ENCODE results near the gene ANTXR1.

Gene ANTXR1

DNA sequence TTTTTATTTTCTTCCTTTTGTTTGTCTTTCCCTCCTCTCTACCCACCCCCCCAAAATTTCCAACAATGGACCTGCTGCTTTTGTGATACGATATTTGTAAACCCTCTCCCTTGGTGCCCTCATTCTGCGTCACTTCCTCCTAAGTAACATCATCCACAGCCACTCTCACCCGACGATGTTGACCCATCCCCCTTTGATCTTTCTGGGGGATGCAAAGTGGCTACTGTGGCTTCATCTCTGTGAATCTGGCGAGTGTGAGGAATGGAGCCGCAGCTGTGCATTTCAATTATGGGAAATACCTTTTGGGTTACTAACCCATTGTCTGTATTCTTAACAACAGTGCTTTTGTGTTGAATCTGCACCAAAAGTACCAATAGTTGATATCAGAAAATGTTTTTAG lies 19.4 kb downstream of the ANTXR1 start:
- H3K4me3 ChIP-seq (ENCODE audit: low read length), result no peak overlapping the region
- no peak for DNase-seq (ENCODE audit: low read depth)
- TF ChIP-seq, protein P1, sequence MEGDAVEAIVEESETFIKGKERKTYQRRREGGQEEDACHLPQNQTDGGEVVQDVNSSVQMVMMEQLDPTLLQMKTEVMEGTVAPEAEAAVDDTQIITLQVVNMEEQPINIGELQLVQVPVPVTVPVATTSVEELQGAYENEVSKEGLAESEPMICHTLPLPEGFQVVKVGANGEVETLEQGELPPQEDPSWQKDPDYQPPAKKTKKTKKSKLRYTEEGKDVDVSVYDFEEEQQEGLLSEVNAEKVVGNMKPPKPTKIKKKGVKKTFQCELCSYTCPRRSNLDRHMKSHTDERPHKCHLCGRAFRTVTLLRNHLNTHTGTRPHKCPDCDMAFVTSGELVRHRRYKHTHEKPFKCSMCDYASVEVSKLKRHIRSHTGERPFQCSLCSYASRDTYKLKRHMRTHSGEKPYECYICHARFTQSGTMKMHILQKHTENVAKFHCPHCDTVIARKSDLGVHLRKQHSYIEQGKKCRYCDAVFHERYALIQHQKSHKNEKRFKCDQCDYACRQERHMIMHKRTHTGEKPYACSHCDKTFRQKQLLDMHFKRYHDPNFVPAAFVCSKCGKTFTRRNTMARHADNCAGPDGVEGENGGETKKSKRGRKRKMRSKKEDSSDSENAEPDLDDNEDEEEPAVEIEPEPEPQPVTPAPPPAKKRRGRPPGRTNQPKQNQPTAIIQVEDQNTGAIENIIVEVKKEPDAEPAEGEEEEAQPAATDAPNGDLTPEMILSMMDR (conservative IDR thresholded peaks at IDR 0.05; ENCODE audit: low read depth, low read length), result no peak

DNA sequence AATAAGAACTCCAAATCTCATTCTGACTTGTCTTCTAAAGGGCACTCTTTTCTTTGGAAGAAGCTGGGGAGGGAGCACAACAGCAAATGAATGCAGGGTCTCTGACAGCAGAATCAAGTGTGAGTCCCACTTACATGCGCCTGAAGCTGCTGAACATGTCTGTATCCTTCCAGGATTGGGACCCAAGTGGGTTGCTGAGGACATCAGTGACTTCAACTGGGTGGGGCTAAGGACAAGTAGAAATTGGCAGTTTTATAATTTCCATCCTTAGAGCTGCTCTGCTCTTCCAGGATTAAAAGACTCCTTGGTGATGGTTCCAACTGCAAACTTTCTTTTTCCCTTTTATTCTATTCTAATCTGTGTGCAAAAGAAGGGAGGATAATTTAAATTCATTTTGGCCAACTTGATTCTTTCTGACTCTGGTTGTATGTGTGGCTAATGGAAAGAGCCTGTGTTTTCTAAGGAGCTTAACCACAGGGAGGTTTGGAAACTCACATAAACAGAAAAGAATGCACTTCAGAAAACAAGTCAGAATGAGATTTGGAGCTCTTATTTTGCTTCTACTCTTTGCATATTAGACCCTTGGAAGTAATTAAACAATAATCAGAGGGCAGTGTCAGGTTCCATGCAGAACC lies 20.6 kb downstream of the ANTXR1 start:
- TF ChIP-seq, protein P1 (conservative IDR thresholded peaks at IDR 0.05; ENCODE audit: low read depth, low read length), result no peak
- no peak overlapping the region for H3K4me3 ChIP-seq (ENCODE audit: low read length)
- DNase-seq (ENCODE audit: low read depth), result no peak

DNA sequence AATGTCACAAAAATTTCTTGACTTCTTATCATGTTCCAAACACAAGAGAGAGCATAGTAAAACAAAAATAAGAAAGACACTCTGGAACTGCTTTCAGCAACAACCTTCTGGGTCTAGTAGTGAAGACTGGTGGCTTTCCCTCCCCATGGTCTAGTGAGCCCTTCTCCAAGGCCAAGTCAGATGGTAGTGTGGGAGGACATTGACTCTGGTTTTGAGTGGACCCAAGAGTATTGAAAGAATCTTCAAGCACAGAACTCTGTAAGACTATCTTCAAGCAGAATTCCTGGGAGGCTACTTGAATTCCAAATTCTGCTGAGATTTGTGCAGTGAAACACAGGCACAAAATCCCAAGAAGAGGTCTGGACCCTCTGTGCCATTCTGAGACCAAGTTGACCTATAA lies 21.1 kb downstream of the ANTXR1 start:
- DNase-seq (ENCODE audit: low read depth), result no peak
- TF ChIP-seq, protein P1 (conservative IDR thresholded peaks at IDR 0.05; ENCODE audit: low read depth, low read length), result no peak
- no peak overlapping the region for H3K4me3 ChIP-seq (ENCODE audit: low read length)

DNA sequence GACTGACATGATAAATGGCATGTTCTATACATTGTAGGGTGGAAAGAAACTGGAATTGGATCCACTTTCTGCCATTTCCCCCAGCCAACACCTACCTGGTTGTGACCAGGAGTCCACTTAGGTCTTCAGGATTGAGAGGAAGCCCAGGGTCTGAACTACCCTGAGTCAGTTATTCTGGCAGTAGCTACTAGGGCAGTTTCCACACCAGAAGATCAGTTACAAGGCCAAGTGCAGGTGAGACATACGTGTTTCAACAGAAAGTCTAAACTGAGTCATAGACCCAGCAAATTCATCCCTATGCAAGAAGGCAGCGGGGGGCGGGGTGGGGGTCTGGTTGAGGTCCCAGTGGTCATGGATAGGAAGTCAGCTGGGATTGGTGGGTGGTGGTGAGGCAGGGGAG lies 21.9 kb downstream of the ANTXR1 start:
- no peak overlapping the region for H3K4me3 ChIP-seq (ENCODE audit: low read length)
- TF ChIP-seq, protein P1 (conservative IDR thresholded peaks at IDR 0.05; ENCODE audit: low read depth, low read length), result no peak
- DNase-seq (ENCODE audit: low read depth), result no peak

DNA sequence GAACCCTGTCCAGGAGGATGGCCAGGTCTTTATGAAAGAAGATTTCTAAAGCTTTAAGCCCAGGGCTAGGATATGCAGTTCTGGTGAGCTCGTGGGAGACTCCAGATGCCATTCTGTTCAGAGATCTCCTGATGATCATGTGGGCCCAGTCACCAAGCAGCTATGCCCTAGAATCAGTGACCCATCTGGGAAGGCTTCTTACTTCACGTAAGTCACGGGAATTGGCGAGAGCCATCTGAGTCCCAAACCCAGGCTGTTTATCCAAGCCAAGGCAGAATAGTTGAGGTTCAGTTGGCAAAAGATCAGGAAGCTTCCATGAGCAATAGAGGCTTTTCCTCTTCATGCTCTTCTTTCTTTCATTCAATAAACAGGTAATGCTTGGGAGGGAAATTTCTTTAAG lies 23.9 kb downstream of the ANTXR1 start:
- no peak overlapping the region for H3K4me3 ChIP-seq (ENCODE audit: low read length)
- no peak for DNase-seq (ENCODE audit: low read depth)
- TF ChIP-seq, protein P1 (conservative IDR thresholded peaks at IDR 0.05; ENCODE audit: low read depth, low read length), result no peak

DNA sequence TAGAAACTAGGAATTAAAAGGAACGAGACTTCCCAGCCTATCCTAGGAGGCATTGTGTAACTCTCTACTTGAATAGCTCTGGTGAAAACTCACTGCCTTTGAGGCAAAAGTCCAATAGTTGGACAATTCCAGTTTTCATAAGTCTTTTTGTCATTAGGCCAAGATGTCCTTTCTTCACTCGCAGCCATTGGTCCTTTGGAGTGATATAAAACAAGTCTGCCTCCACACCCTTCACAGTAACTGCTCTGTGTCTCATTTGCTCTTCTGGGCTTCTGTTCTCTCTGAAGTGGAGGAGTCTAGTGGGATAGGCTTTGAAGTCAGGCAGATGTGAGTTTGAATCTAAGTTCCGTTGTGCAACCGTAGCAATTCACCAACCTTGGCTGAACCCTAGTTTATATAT lies 28.2 kb downstream of the ANTXR1 start:
- TF ChIP-seq, protein P1 (conservative IDR thresholded peaks at IDR 0.05; ENCODE audit: low read depth, low read length), result no peak
- H3K4me3 ChIP-seq (ENCODE audit: low read length), result no peak overlapping the region
- no peak for DNase-seq (ENCODE audit: low read depth)

DNA sequence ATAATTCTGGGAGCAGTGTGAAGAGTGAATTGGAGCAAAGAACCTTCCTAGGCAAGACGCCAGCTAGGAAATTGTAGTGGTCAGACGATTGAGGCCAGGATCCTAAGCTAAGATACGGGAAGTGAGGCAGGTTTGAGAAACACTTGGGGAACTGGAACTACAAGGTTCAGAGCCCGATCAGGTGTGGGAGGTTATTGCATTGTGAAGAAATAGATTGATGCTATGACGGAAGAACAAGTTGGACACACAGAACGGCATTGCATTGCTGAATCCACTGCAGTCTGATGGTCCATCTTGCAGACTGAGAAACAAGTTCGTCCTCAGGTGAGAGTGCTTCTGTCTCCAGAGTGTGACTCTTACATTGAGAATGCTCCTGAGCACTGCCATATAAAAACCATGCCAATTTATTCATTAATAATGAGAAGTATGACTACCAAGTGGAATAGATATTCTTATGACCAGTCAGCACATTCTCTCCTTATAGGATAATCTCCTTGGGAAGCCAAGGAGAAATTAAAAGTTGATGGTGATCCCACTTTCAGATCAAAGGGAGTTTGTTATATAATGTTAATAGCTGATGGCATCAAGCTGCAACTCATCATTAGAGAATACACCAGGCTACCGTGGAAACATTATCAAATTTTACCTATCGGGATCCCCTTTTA lies 30.9 kb downstream of the ANTXR1 start:
- TF ChIP-seq, protein P1 (conservative IDR thresholded peaks at IDR 0.05; ENCODE audit: low read depth, low read length), result no peak
- DNase-seq (ENCODE audit: low read depth), result no peak

More for the DNA sequence above, 30.9 kb downstream of the ANTXR1 start:
- no peak overlapping the region for H3K4me3 ChIP-seq (ENCODE audit: low read length)

All from retinal pigment epithelial cell (primary cell).